OCI-M1 (cell line): ENCODE results near the gene GLYATL1.
"Not testable (repeated sequence)": the region's sequence is repeated elsewhere in the genome, so short reads cannot be mapped to it uniquely, and the experiment has no call there.

Experiments
- DNase-seq: peaks from one replicate; lab custom pipeline; 2025; lab: John Stamatoyannopoulos, UW

Gene GLYATL1

GRCh38 chr11:58998480-58999290 is 59.4 kb downstream of the GLYATL1 start:
- no peak for DNase-seq

DNA sequence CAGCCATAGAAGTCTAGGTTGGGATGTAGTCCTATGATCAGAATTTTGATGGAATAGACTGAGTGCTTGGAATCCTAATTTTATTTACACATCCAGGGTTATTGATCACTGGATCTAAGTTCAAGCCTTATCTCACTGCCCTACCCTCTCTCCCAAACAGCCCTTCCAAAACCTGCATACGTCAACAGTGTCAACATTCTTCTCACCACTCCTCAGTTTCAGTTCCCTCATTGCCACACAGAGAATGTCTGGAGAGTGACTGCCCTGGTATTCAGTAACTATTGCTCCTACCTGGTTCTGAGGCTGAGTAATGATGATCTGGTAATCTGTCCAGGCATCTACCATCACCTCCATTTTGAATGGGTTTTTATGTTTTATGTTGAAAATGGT is 60.0 kb downstream of the GLYATL1 start:
- DNase-seq = no peak

GRCh38 chr11:59000003-59000402 is 60.7 kb downstream of the GLYATL1 start:
- DNase-seq = no peak

DNA sequence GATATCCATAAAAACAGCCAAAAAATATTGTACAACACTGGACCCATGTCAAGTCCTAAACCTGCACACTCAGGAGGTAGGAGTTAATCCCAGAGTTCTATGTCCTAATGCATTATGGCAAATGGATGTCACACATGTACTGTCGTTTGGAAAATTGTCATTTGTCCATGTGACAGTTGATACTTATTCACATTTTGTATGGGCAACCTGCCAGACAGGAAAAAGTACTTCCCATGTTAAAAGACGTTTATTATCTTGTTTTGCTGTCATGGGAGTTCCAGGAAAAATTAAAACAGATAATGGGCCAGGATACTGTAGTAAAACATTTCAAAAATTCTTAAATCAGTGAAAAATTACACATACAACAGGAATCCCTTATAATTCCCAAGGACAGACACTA is 62.7 kb downstream of the GLYATL1 start:
- not testable (repeated sequence) for DNase-seq
